ENCODE data around the gene AMBN. TPM values are rescaled to one million over a fixed set of nuclear protein-coding genes. Genes with fewer than 3 reads are reported as not detected.
A peak's percentile ranks its signal among the peaks of the same experiment; 100 is the strongest.

The AMBN gene
- not detected for total RNA-seq (2021; ENCODE audit: unreplicated experiment)
- not detected in 2 replicates for polyA plus RNA-seq (2012)
- not detected for Bru-seq, nascent RNA
- not detected for BruChase-seq, experiment 1, labeled RNA remaining after a 6-hour chase
- BruChase-seq, experiment 2, labeled RNA remaining after a 2-hour chase, result not detected
- long read RNA-seq, result 0 reads

GRCh38 chr4:70591955-70592582 is at the start of gene AMBN:
AMBN (plus strand) TSS chr4:70592256; CDS start chr4:70592359, 103 bp downstream.
- ChIA-PET POLR2A (no interaction called here), CTCF (interaction anchor here (1.3 kb wide), 1 partner anchor 9 kb away, joined by 6 read pairs; no protein-coding TSS in a partner anchor), RAD21 (ENCODE audit: low non-redundant PET in 1 of 2, low total read pairs in 2 of 2, uncharacterized antibody in 2 of 2, unreplicated experiment in 2 of 2) (no interaction called here)
- H3K36me3 ChIP-seq (ENCODE audit: control insufficient read depth in 1 of 2, insufficient read depth in 2 of 2, low read length in 2 of 2), result no peaks in the 10 kb centered on the region
- TF ChIP-seq ATF3 (IDR thresholded peaks at IDR 0.05) (no peak), POLR2A (IDR thresholded peaks at IDR 0.05; ENCODE audit: borderline replicate concordance, extremely low read depth, insufficient read depth, insufficient read length) (no peak), CTCF (IDR thresholded peaks at IDR 0.05 in 2 of 3, conservative IDR thresholded peaks at IDR 0.05 in 1 of 3; ENCODE audit: borderline replicate concordance in 1 of 3, insufficient read depth in 1 of 3, low read depth in 2 of 3, low read length in 2 of 3) (no peak), ZFX (IDR thresholded peaks at IDR 0.05) (no peak), SIN3A (IDR thresholded peaks at IDR 0.05; ENCODE audit: low read depth) (no peak)
- no peak within 1 kb of the TSS for H3K4me3 ChIP-seq (replicated peaks in 1 of 2; ENCODE audit: low read depth in 1 of 2, low read length in 2 of 2)
- H3K9me3 ChIP-seq (ENCODE audit: control insufficient read depth in 1 of 2, insufficient read depth in 1 of 2, low read depth in 1 of 2, low read length in 2 of 2), result no peaks in the 10 kb centered on the region
- H4K20me1 ChIP-seq (ENCODE audit: insufficient read depth), result no peaks in the 10 kb centered on the region
- no peaks in the 10 kb centered on the region for H3K9me2 ChIP-seq (ENCODE audit: insufficient read depth)
- DNase-seq (ENCODE audit: low read depth, low spot score) (no peak), ATAC-seq (no peak)
- no TSS peak for BruUV-seq (replicated peaks)
- H3K4me2 ChIP-seq (ENCODE audit: low read length), result no peak within 1 kb of the TSS
- no peaks in the 10 kb centered on the region for H3K27me3 ChIP-seq (ENCODE audit: insufficient read depth, low read length)
- intact Hi-C loops (cut with micrococcal nuclease), result no loop called here
- no peak within 1 kb of the TSS for H3K9ac ChIP-seq (ENCODE audit: low read length)
- H3K79me2 ChIP-seq (ENCODE audit: insufficient read depth, low read length), result no peaks in the 10 kb centered on the region
- H3K27ac ChIP-seq (ENCODE audit: low read depth, low read length), result no peak within 1 kb of the TSS
- no peak within 1 kb of the TSS for H2AFZ ChIP-seq (ENCODE audit: low read depth, low read length, poor library complexity, severe bottlenecking)
- H3K4me1 ChIP-seq (ENCODE audit: control insufficient read depth in 1 of 2, insufficient read depth in 2 of 2, low read length in 2 of 2), result no peaks in the 10 kb centered on the region

- no TSS peak for BruUV-seq (replicated peaks)
- Histone ChIP-seq H3K9me3 (ENCODE audit: control insufficient read depth in 1 of 2, insufficient read depth in 1 of 2, low read depth in 1 of 2, low read length in 2 of 2) (no peaks in the 10 kb centered on the region), H3K4me3 (replicated peaks in 1 of 2; ENCODE audit: low read depth in 1 of 2, low read length in 2 of 2) (no peak overlapping the region), H3K4me1 (ENCODE audit: control insufficient read depth in 1 of 2, insufficient read depth in 2 of 2, low read length in 2 of 2) (no peaks in the 10 kb centered on the region), H3K4me2 (ENCODE audit: low read length) (no peak overlapping the region), H3K9ac (ENCODE audit: low read length) (no peak overlapping the region), H3K36me3 (ENCODE audit: control insufficient read depth in 1 of 2, insufficient read depth in 2 of 2, low read length in 2 of 2) (no peaks in the 10 kb centered on the region), H3K79me2 (ENCODE audit: insufficient read depth, low read length) (no peaks in the 10 kb centered on the region), H2AFZ (ENCODE audit: low read depth, low read length, poor library complexity, severe bottlenecking) (no peak overlapping the region), H3K27ac (ENCODE audit: low read depth, low read length) (no peak overlapping the region), H3K27me3 (ENCODE audit: insufficient read depth, low read length) (no peaks in the 10 kb centered on the region), H4K20me1 (ENCODE audit: insufficient read depth) (no peaks in the 10 kb centered on the region), H3K9me2 (ENCODE audit: insufficient read depth) (no peaks in the 10 kb centered on the region)
- DNase-seq (ENCODE audit: low read depth, low spot score), result peak; percentile 31
- ChIA-PET RAD21 (ENCODE audit: low non-redundant PET in 1 of 2, low total read pairs in 2 of 2, uncharacterized antibody in 2 of 2, unreplicated experiment in 2 of 2) (no interaction called here), CTCF (no interaction called here), POLR2A (no interaction called here)
- TF ChIP-seq ZFX (IDR thresholded peaks at IDR 0.05), result no peak
- no peak for TF ChIP-seq CBX3 (IDR thresholded peaks at IDR 0.05; ENCODE audit: low read depth)
- no peak for TF ChIP-seq FOSL1 (IDR thresholded peaks at IDR 0.05; ENCODE audit: low read depth)
- peak; percentile 58 for TF ChIP-seq RAD21 (IDR thresholded peaks at IDR 0.05; ENCODE audit: low read depth)
- no peak for TF ChIP-seq YY1 (IDR thresholded peaks at IDR 0.05; ENCODE audit: extremely low read depth, insufficient replicate concordance, low read depth, low read length)
- TF ChIP-seq CTCF (IDR thresholded peaks at IDR 0.05 in 2 of 3, conservative IDR thresholded peaks at IDR 0.05 in 1 of 3; ENCODE audit: borderline replicate concordance in 1 of 3, insufficient read depth in 1 of 3, low read depth in 2 of 3, low read length in 2 of 3), result peak; percentile 30 to 71 (median 71); a peak in 5 of 6 replicates
- peak; percentile 82 for ATAC-seq
- intact Hi-C loops (cut with micrococcal nuclease), result no loop called here
Observed at GRCh38 chr4:70544279-70544868, 47.7 kb upstream of the AMBN start.
